K562 (cell line): ENCODE data around the gene METTL8. TPM values are rescaled to one million over a fixed set of nuclear protein-coding genes. Genes with fewer than 3 reads are reported as not detected.

Experiments used
- DNMT1 ChIP-seq: fragments of 450-650 bp; IDR thresholded peaks from 2 replicates; pipeline ENCODE4 v1.6.1; 2016; ENCODE audit warnings: antibody characterized with exemption, mild to moderate bottlenecking
- ELF1 ChIP-seq: fragments of 200-800 bp; sonication (Bioruptor generic); IDR thresholded peaks from 2 replicates; pipeline ENCODE4 v1.6.1; 2016; ENCODE audit warnings: missing genetic modification characterization, missing compliant biosample characterization
- ETV5 ChIP-seq: sonication (generic); formaldehyde crosslinking; IDR thresholded peaks from 2 replicates; pipeline ENCODE4 v1.4.0; 2020; ENCODE audit warnings: low read depth, mild to moderate bottlenecking, missing genetic modification reagents
- ETV6 ChIP-seq, 3 experiments: fragments of 150-350 bp in 1 of 3; sonication (generic) in 1 of 3; formaldehyde crosslinking in 1 of 3; IDR thresholded peaks; 2 replicates each; pipeline versions ENCODE4 v1.6.1 to v1.8.0; 2014 to 2022; ENCODE audit warnings: borderline replicate concordance in 2 of 3, low read depth in 2 of 3, antibody characterized with exemption in 1 of 3, low read length in 1 of 3, mild to moderate bottlenecking in 1 of 3, missing genetic modification reagents in 1 of 3
- FOXM1 ChIP-seq, 2 experiments: fragments of 450-650 bp in 1 of 2; sonication (generic) in 1 of 2; formaldehyde crosslinking in 1 of 2; IDR thresholded peaks; 2 replicates each; pipeline versions ENCODE4 v1.6.1 to v1.9.0; 2017 to 2022; ENCODE audit warnings: low read depth in 2 of 2, mild to moderate bottlenecking in 2 of 2, missing genetic modification reagents in 1 of 2, moderate library complexity in 1 of 2
- FOXP1 ChIP-seq: sonication (generic); formaldehyde crosslinking; IDR thresholded peaks from 2 replicates; pipeline ENCODE4 v1.8.0; 2022; ENCODE audit warnings: mild to moderate bottlenecking, missing genetic modification reagents
- GABPB1 ChIP-seq: sonication (generic); formaldehyde crosslinking; IDR thresholded peaks from 2 replicates; pipeline ENCODE4 v1.8.0; 2022; ENCODE audit warnings: mild to moderate bottlenecking, missing genetic modification reagents
- HNRNPLL ChIP-seq: fragments of 200-400 bp; formaldehyde crosslinking; IDR thresholded peaks from 2 replicates; pipeline ENCODE4 v1.6.1; 2017; ENCODE audit warnings: low read length, low read depth, mild to moderate bottlenecking; ENCODE audit not compliant: poor library complexity, severe bottlenecking
- HSF4 ChIP-seq: fragments of 250-450 bp; sonication (Bioruptor Pico); IDR thresholded peaks from 2 replicates; pipeline ENCODE4 v2.1.2; 2022; ENCODE audit warnings: mild to moderate bottlenecking, moderate library complexity, borderline replicate concordance
- L3MBTL2 ChIP-seq: fragments of 450-650 bp; IDR thresholded peaks from 2 replicates; pipeline ENCODE4 v1.6.1; 2016; ENCODE audit warnings: mild to moderate bottlenecking, moderate library complexity
- MXD1 ChIP-seq: fragments of 250-450 bp; sonication (Bioruptor Pico); IDR thresholded peaks from 2 replicates; pipeline ENCODE4 v1.8.0; 2021; ENCODE audit warnings: borderline replicate concordance, mild to moderate bottlenecking, moderate library complexity; ENCODE audit not compliant: poor library complexity, severe bottlenecking
- RBM15 ChIP-seq: fragments of 200-400 bp; formaldehyde crosslinking; IDR thresholded peaks from 2 replicates; pipeline ENCODE4 v1.6.1; 2018; ENCODE audit warnings: mild to moderate bottlenecking, low read length, moderate library complexity; ENCODE audit not compliant: insufficient read depth
- SLC30A9 ChIP-seq: fragments of 250-450 bp; sonication (Bioruptor Pico); IDR thresholded peaks from 2 replicates; pipeline ENCODE4 v1.8.0; 2022; ENCODE audit warnings: mild to moderate bottlenecking, moderate library complexity
- STAT6 ChIP-seq: sonication (generic); formaldehyde crosslinking; IDR thresholded peaks from 2 replicates; pipeline ENCODE4 v1.8.1; 2023; ENCODE audit warnings: mild to moderate bottlenecking, missing genetic modification reagents
- TCF7 ChIP-seq: sonication (generic); IDR thresholded peaks from 2 replicates; pipeline ENCODE4 v1.6.1; 2016; ENCODE audit warnings: antibody characterized with exemption, borderline replicate concordance
- TCF7L2 ChIP-seq: fragments of 150-350 bp; IDR thresholded peaks from 2 replicates; pipeline ENCODE4 v1.6.1; 2016; ENCODE audit warnings: low read depth, mild to moderate bottlenecking, low read length, moderate library complexity
- ZNF133 ChIP-seq: fragments of 250-450 bp; sonication (Bioruptor Pico); IDR thresholded peaks from 2 replicates; pipeline ENCODE4 v1.4.0; 2020; ENCODE audit warnings: mild to moderate bottlenecking
- ZNF23 ChIP-seq: fragments of 250-450 bp; sonication (Bioruptor Pico); IDR thresholded peaks from 2 replicates; pipeline ENCODE4 v1.4.0; 2020; ENCODE audit warnings: mild to moderate bottlenecking
- ZNF551 ChIP-seq: fragments of 250-450 bp; sonication (Bioruptor Pico); IDR thresholded peaks from 2 replicates; pipeline ENCODE4 v1.5.0; 2021; ENCODE audit warnings: mild to moderate bottlenecking, moderate library complexity
- ZNF780A ChIP-seq: fragments of 250-450 bp; sonication (Bioruptor Pico); IDR thresholded peaks from 2 replicates; pipeline ENCODE4 v1.5.0; 2021; ENCODE audit warnings: mild to moderate bottlenecking
- polyA plus RNA-seq, 8 experiments: library from polyadenylated mRNA; depleted of rRNA in 4 of 8; stranded (reverse) in 5 of 8; unstranded in 3 of 8; fragments of >200 nt; fragmentation: Nextera tagmentation in 2 of 8; fragmentation: Illumina TruSeq in 1 of 8; extraction: Ambion mirVana in 2 of 8; extraction: Trizol in 1 of 8; gene quantifications; 2 replicates each; pipeline versions ENCODE4 v1.2.1 to v1.2.3, GENCODE V29; 2011 to 2014; ENCODE audit warnings: inconsistent platforms in 1 of 8, missing spikeins in 1 of 8
- total RNA-seq, 7 experiments: library from RNA; depleted of rRNA in 6 of 7; stranded (reverse); fragments of >200 nt in 6 of 7; fragmentation: Illumina TruSeq in 2 of 7; extraction: Trizol in 2 of 7; gene quantifications; 2 replicates each; pipeline versions ENCODE4 v1.2.1 to v1.2.3, GENCODE V29; 2011 to 2021; ENCODE audit warnings: low replicate concordance in 1 of 7
- TF ChIP-seq, protein P1 (sequence below): sonication (generic); formaldehyde crosslinking; IDR thresholded peaks from 2 replicates; pipeline ENCODE4 v1.8.0; 2022; ENCODE audit warnings: missing genetic modification reagents, mild to moderate bottlenecking, borderline replicate concordance
- TF ChIP-seq, protein P2 (sequence below): sonication (generic); formaldehyde crosslinking; IDR thresholded peaks from 2 replicates; pipeline ENCODE4 v1.8.0; 2022; ENCODE audit warnings: mild to moderate bottlenecking, missing genetic modification reagents

The METTL8 gene
- total and polyA plus RNA-seq, 9 of the 15 experiments (the other 6 are each of a cell fraction or from before 2014, with no cell fraction given), result 12.9 to 52.6 (median 33.7) TPM

GRCh38 chr2:171432969-171433762 is 624 bp downstream of the METTL8 start (continued):
- TF ChIP-seq ZNF23 (CRISPR knock-in tag) (no peak), ZNF133 (CRISPR knock-in tag) (no peak), GABPB1 (no peak), HNRNPLL (no peak), TCF7 (no peak), FOXP1 (CRISPR knock-in tag) (peak; percentile 94), STAT6 (CRISPR knock-in tag) (no peak), MXD1 (CRISPR knock-in tag) (peak; percentile 84), HSF4 (CRISPR knock-in tag) (0 out of 2 replicates have a peak, but pooled peaks have one; percentile 19), ZNF780A (CRISPR knock-in tag) (no peak), ETV6 (IDR thresholded peaks at IDR 0.05; ENCODE audit: borderline replicate concordance in 1 of 2, low read depth in 2 of 2, low read length in 1 of 2) (0 out of 4 replicates have a peak, but pooled peaks of 1 of the 2 experiments have one; percentile 18), ETV6 (CRISPR knock-in tag; IDR thresholded peaks at IDR 0.05; ENCODE audit: borderline replicate concordance) (0 out of 2 replicates have a peak, but pooled peaks have one; percentile 31), SLC30A9 (no peak), RBM15 (no peak), L3MBTL2 (peak; percentile 39; the same call in 1 of the 2 replicates), DNMT1 (0 out of 2 replicates have a peak, but pooled peaks have one; percentile 14), ELF1 (tag) (no peak), ETV5 (no peak), FOXM1 (IDR thresholded peaks at IDR 0.05; ENCODE audit: low read depth) (no peak), FOXM1 (CRISPR knock-in tag; IDR thresholded peaks at IDR 0.05; ENCODE audit: low read depth) (0 out of 2 replicates have a peak, but pooled peaks have one; percentile 8), TCF7L2 (no peak), ZNF551 (CRISPR knock-in tag) (no peak)
- TF ChIP-seq, protein P1, sequence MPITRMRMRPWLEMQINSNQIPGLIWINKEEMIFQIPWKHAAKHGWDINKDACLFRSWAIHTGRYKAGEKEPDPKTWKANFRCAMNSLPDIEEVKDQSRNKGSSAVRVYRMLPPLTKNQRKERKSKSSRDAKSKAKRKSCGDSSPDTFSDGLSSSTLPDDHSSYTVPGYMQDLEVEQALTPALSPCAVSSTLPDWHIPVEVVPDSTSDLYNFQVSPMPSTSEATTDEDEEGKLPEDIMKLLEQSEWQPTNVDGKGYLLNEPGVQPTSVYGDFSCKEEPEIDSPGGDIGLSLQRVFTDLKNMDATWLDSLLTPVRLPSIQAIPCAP (CRISPR knock-in tag), result no peak
- TF ChIP-seq, protein P2, sequence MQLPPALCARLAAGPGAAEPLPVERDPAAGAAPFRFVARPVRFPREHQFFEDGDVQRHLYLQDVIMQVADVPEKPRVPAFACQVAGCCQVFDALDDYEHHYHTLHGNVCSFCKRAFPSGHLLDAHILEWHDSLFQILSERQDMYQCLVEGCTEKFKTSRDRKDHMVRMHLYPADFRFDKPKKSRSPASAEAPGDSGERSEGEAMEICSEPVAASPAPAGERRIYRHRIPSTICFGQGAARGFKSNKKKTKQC (CRISPR knock-in tag), result peak; percentile 93
